GM12874 (cell line): Measurements from ENCODE around the gene CR1L.

Source experiments
- CTCF ChIP-seq: IDR thresholded peaks from 2 replicates; pipeline ENCODE4 v1.5.1; 2011; ENCODE audit warnings: low read depth, mild to moderate bottlenecking, control low read depth, low read length, moderate library complexity; ENCODE audit not compliant: insufficient read depth

The CR1L gene

GRCh38 chr1:207750631-207751305 lies 105.8 kb downstream of the CR1L start:
- TF ChIP-seq CTCF, result no peak

- no peak for TF ChIP-seq CTCF
Observed at GRCh38 chr1:207751790-207752455, 107.0 kb downstream of the CR1L start, which contains the start of gene CD46. Gene CD46, plus strand, starts transcription at chr1:207752054. Its CDS starts 159 bp downstream, at chr1:207752213.

DNA sequence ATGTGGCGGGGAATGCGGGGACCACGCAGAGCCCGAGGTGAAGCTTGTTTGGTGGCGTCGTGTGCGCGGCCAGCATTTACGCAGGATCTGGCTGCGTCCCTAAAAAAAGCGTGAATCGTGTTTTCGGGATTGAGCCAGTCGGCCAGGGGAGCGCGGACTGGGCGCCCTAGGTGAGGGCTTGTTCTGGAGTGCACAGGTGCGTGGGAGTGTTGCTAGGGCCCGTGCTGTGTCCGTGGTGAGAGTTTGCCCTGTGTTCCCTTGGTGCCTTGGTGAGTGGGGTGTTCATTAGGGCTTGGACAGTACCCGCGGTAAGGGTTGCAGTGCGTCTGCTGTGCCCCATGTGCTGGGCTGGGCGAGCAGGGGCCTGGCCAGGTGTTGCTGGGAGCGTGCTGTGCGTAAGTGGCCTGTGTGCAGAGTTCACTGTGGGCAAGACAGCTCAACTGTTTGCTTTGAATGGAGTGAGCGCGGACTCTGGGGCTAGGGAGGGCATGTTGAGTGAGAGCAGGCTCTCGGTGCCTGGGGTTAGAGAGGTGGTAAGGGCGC lies 107.6 kb downstream of the CR1L start:
- TF ChIP-seq CTCF, result no peak

DNA sequence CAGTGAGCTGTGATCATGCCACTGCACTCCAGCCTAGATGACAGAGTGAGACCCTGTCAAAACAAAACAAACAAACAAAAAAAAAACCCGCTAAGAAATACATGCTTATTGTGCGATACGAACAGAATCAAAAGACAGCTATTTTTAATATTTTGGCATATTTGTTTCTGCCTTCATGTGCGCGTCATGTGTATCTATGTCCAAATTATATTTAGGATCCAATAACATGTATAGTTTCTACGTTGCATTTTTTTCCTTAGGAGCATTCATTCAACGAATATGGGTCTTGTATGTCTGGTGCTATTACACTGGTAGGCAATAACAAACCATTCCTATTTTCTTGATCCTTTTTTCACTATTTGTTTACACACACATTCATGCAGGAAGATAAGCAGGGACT lies 108.7 kb downstream of the CR1L start:
- TF ChIP-seq CTCF, result no peak

DNA sequence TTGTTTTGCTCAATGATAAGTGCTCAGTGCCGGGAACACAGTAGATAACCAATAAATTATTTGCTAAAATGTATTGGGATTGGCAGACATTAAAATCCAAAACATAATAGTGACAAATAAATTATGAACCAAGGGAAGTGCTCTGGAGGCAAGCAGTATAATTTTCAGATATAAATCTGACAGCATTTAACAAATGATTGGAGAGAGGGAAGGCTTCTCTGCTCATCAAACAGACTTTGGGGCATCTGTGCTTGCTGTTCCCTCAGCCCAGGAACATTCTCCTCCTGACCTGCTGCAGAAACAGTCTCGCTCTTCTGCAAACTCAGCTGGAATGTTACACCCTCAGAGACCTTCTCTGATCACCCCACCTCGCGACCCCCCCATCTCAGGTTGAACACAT lies 109.1 kb downstream of the CR1L start:
- TF ChIP-seq CTCF, result no peak

GRCh38 chr1:207754974-207755700 lies 110.2 kb downstream of the CR1L start:
- no peak for TF ChIP-seq CTCF
